Neuronal stem cell (in vitro differentiated cells): ENCODE measurements around the gene MLXIPL.
A peak's percentile ranks its signal among the peaks of the same experiment; 100 is the strongest.
"Not testable (repeated sequence)": the region's sequence is repeated elsewhere in the genome, so short reads cannot be mapped to it uniquely, and the experiment has no call there.

Source experiments
- DNase-seq: peaks from one replicate; pipeline ENCODE4 v3.0.0-alpha.2; 2013; ENCODE audit warnings: low spot score
- H2AFZ ChIP-seq: one replicate; pipeline ENCODE4 v1.6.1; 2013; ENCODE audit warnings: mild to moderate bottlenecking, low read length, inconsistent platforms
- H2AK5ac ChIP-seq: 2 replicates; pipeline ENCODE4 v1.6.1; 2013; ENCODE audit warnings: low read depth, mild to moderate bottlenecking, inconsistent platforms, low read length, moderate library complexity, mixed read lengths
- H2BK120ac ChIP-seq: 2 replicates; pipeline ENCODE4 v1.6.1; 2013; ENCODE audit warnings: low read depth, mild to moderate bottlenecking, inconsistent platforms, low read length, moderate library complexity, mixed read lengths
- H2BK12ac ChIP-seq: one replicate; pipeline ENCODE4 v1.6.1; 2013; ENCODE audit warnings: low read length, inconsistent platforms
- H2BK15ac ChIP-seq: 2 replicates; pipeline ENCODE4 v1.6.1; 2013; ENCODE audit warnings: mild to moderate bottlenecking, low read length, inconsistent platforms, mixed read lengths
- H2BK5ac ChIP-seq: one replicate; pipeline ENCODE4 v1.6.1; 2013; ENCODE audit warnings: inconsistent platforms, mild to moderate bottlenecking, low read length, moderate library complexity
- H3K14ac ChIP-seq: one replicate; pipeline ENCODE4 v1.6.1; 2013; ENCODE audit warnings: low read length, inconsistent platforms
- H3K18ac ChIP-seq: 2 replicates; pipeline ENCODE4 v1.6.1; 2013; ENCODE audit warnings: low read length, inconsistent platforms
- H3K23ac ChIP-seq: 2 replicates; pipeline ENCODE4 v1.6.1; 2013; ENCODE audit warnings: low read depth, mild to moderate bottlenecking, mixed read lengths, low read length, inconsistent platforms; ENCODE audit not compliant: poor library complexity
- H3K27ac ChIP-seq: replicated peaks from 3 replicates; pipeline ENCODE4 v1.5.1; 2013; ENCODE audit warnings: low read length, inconsistent platforms
- H3K27me3 ChIP-seq, 3 experiments: 2 replicates each; pipeline ENCODE4 v1.6.1; 2013; ENCODE audit warnings: low read length in 3 of 3, mild to moderate bottlenecking in 2 of 3, inconsistent platforms in 1 of 3, low read depth in 1 of 3, mixed read lengths in 1 of 3, moderate library complexity in 1 of 3; ENCODE audit not compliant: control insufficient read depth in 3 of 3, insufficient read depth in 3 of 3
- H3K36me3 ChIP-seq, 2 donors: replicated peaks in 1 of 2; 2 replicates each; pipeline ENCODE4 v1.6.1; 2013; ENCODE audit warnings: low read length in 2 of 2; ENCODE audit not compliant: control insufficient read depth in 2 of 2, insufficient read depth in 2 of 2
- H3K4ac ChIP-seq: 2 replicates; pipeline ENCODE4 v1.6.1; 2013; ENCODE audit warnings: inconsistent platforms, mild to moderate bottlenecking, low read length, moderate library complexity
- H3K4me1 ChIP-seq, 2 donors: 1 replicate in 1 of 2; 2 replicates in 1 of 2; pipeline ENCODE4 v1.6.1; 2013; ENCODE audit warnings: low read length in 2 of 2, low read depth in 1 of 2; ENCODE audit not compliant: control insufficient read depth in 2 of 2, insufficient read depth in 1 of 2
- H3K4me2 ChIP-seq: one replicate; pipeline ENCODE4 v1.6.1; 2013; ENCODE audit warnings: mild to moderate bottlenecking, low read length, inconsistent platforms; ENCODE audit not compliant: insufficient read depth, poor library complexity, severe bottlenecking
- H3K4me3 ChIP-seq, 2 donors: 2 replicates each; pipeline ENCODE4 v1.5.1; 2013; ENCODE audit warnings: low read length in 2 of 2, mild to moderate bottlenecking in 2 of 2, inconsistent platforms in 1 of 2, moderate library complexity in 1 of 2
- H3K79me1 ChIP-seq: one replicate; pipeline ENCODE4 v1.6.1; 2013; ENCODE audit warnings: low read depth, mild to moderate bottlenecking, inconsistent platforms, low read length, moderate library complexity
- H3K9ac ChIP-seq: one replicate; pipeline ENCODE4 v1.6.1; 2013; ENCODE audit warnings: mild to moderate bottlenecking, low read depth, low read length, inconsistent platforms; ENCODE audit not compliant: poor library complexity
- H3K9me3 ChIP-seq, 2 donors: replicated peaks in 1 of 2; 2 replicates each; pipeline versions ENCODE3 to v1.6.1; 2013; ENCODE audit warnings: low read length in 2 of 2, mild to moderate bottlenecking in 2 of 2, inconsistent platforms in 1 of 2, low read depth in 1 of 2, mixed read lengths in 1 of 2, moderate library complexity in 1 of 2; ENCODE audit not compliant: control insufficient read depth in 2 of 2, insufficient read depth in 1 of 2
- H4K8ac ChIP-seq: one replicate; pipeline ENCODE4 v1.6.1; 2013; ENCODE audit warnings: low read depth, mild to moderate bottlenecking, inconsistent platforms, low read length, moderate library complexity
- H4K91ac ChIP-seq: one replicate; pipeline ENCODE4 v1.6.1; 2013; ENCODE audit warnings: low read length, low read depth, mild to moderate bottlenecking, inconsistent platforms; ENCODE audit not compliant: poor library complexity
- WGBS, 2 donors: extraction: QIAGEN DNeasy Blood & Tissue Kit; methylation state at CpG; one replicate each; pipeline ENCODE4 v1.1.7; 2013; ENCODE audit warnings: missing lambda C conversion rate in 2 of 2, mixed read lengths in 1 of 2; ENCODE audit not compliant: insufficient read length in 2 of 2, insufficient replicate concordance in 1 of 2; ENCODE audit errors: extremely low coverage in 2 of 2; 5-methylcytosine and 5-hydroxymethylcytosine counted together

MLXIPL gene

DNA sequence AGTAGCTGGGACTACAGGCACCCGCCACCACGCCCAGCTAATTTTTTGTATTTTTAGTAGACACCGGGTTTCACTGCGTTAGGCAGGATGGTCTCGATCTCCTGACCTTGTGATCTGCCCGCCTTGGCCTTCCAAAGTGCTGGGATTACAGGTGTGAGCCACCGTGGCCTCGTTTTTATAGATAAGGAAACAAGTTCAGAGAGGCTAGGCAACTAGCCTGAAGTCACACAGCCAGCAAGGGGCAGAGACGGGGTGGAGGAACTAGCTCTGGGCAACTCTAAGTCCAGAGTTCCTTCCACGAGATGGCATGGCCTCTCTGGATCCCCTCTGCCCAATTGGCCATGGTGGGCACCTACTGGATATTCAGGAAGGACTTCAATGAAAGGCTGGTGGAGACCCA lies 9.4 kb downstream of the MLXIPL start:
- not testable (repeated sequence) for H3K14ac ChIP-seq, H3K4me1 ChIP-seq, H3K27ac ChIP-seq, H2BK12ac ChIP-seq, H3K9me3 ChIP-seq, H3K4ac ChIP-seq, H3K23ac ChIP-seq, H2BK5ac ChIP-seq, H3K79me1 ChIP-seq, H3K36me3 ChIP-seq, H3K18ac ChIP-seq, H2BK120ac ChIP-seq, H3K4me2 ChIP-seq, H2BK15ac ChIP-seq, H4K8ac ChIP-seq, H3K9ac ChIP-seq, H2AK5ac ChIP-seq, H2AFZ ChIP-seq, H4K91ac ChIP-seq, DNase-seq, H3K4me3 ChIP-seq
- peaks cover 0 to 18% (median 2%) of the 10 kb centered on the region in 3 experiments for H3K27me3 ChIP-seq
- no CpG with 5 or more reads among the region's 10 CpGs for WGBS, 2 donors

DNA sequence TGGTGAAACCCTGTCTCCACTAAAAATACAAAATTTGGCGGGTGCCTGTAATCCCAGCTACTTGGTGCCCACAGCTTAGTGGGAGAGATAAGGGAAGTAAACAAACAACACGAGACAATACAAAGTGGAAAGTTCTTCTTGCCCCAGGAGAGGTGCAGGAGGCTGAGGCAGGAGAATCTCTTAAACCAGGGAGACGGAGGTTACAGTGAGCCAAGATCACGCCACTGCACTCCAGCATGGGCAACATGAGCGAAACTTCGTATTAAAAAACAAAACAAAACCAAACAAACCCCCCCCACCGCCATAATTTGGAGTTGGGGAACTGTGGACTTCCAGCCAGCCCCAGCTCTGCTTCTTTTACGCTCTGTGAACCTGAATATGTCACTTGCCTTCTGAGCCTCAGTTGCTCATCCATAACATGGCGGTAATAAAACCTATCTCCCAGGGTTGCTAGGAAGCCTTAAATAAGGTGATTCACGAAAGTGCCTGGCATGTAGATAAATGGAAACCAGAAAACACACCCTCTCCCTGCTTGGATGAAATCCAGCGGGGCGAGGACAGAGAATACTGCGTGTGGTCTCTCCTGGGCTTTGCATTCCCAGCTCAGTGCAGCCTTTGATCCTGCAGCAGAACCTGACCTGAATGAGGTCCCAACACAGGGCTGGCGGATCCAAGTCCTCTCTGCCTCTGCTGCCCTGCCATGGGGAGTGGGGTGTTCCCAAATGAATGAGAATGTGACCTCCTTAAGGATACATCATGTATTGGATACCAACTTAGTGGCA lies 10.2 kb downstream of the MLXIPL start:
- H3K36me3 ChIP-seq: no peaks in the 10 kb centered on the region
- H3K4ac ChIP-seq: no peak overlapping the region
- no peak overlapping the region for H2AK5ac ChIP-seq
- H2BK12ac ChIP-seq: no peak overlapping the region
- peaks cover 0 to 16% (median 2%) of the 10 kb centered on the region in 3 experiments for H3K27me3 ChIP-seq
- H3K23ac ChIP-seq: no peak overlapping the region
- H4K8ac ChIP-seq: no peak overlapping the region
- no peak overlapping the region for H2AFZ ChIP-seq
- H2BK15ac ChIP-seq: no peak overlapping the region
- peaks cover 4% of the 10 kb centered on the region for H3K79me1 ChIP-seq
- no peak overlapping the region for H2BK5ac ChIP-seq
- H3K4me2 ChIP-seq: no peak overlapping the region
- no peak overlapping the region for H3K27ac ChIP-seq
- no peaks in the 10 kb centered on the region for H3K4me1 ChIP-seq
- H3K18ac ChIP-seq: no peak overlapping the region
- H3K4me3 ChIP-seq: no peak overlapping the region
- no peak for DNase-seq
- H3K9ac ChIP-seq: peak overlapping the region; percentile 78
- H3K9me3 ChIP-seq: no peaks in the 10 kb centered on the region
- H4K91ac ChIP-seq: no peak overlapping the region
- no peak overlapping the region for H3K14ac ChIP-seq
- no CpG with 5 or more reads among the region's 14 CpGs for WGBS, 2 donors
- H2BK120ac ChIP-seq: no peak overlapping the region

DNA sequence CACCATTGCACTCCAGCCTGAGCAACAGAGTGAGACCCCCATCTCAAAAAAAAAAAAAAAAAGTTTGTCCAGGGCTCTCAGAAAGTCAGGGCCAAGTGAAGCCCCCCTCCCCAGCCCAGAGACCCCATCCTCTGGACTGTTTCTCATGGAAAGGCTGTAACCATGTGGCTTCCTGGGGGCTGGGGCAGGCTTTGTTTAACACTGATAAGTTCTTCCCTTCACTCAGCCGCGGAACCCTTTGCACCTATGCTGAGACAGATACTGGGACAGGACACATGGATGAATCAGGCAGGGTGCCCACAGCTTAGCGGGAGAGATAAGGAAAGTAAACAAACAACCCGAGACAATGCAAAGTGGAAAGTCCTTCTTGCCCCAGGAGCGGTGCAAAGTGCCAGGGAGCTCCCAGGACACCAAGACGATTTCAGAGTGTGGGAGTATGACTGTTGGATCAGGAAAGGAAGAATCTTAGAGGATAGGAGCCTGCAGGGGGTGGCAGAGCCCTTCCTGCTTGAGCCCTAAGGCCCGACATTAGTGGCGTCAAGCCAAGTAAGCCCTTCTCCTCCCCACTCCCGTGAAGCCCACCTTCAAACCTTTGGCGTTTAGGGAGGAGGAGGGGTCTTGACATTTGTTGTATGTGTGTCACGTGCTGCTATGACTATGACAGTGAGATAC lies 11.6 kb downstream of the MLXIPL start:
- Histone ChIP-seq H2AFZ (peak overlapping the region; percentile 46), H2BK12ac (no peak overlapping the region), H3K4ac (no peak overlapping the region), H2BK120ac (no peak overlapping the region), H3K9me3 (no peaks in the 10 kb centered on the region), H3K27ac (no peak overlapping the region), H3K23ac (no peak overlapping the region), H4K8ac (no peak overlapping the region), H3K36me3 (no peaks in the 10 kb centered on the region), H2BK15ac (no peak overlapping the region), H3K9ac (no peak overlapping the region), H3K18ac (no peak overlapping the region), H3K4me3 (no peak overlapping the region), H3K4me2 (no peak overlapping the region), H3K14ac (no peak overlapping the region), H3K79me1 (peaks cover 4% of the 10 kb centered on the region), H3K4me1 (no peaks in the 10 kb centered on the region), H3K27me3 (peaks cover 0 to 14% (median 2%) of the 10 kb centered on the region in 3 experiments), H2AK5ac (no peak overlapping the region), H2BK5ac (no peak overlapping the region), H4K91ac (no peak overlapping the region)
- no CpG with 5 or more reads among the region's 11 CpGs for WGBS, 2 donors
- no peak for DNase-seq

DNA sequence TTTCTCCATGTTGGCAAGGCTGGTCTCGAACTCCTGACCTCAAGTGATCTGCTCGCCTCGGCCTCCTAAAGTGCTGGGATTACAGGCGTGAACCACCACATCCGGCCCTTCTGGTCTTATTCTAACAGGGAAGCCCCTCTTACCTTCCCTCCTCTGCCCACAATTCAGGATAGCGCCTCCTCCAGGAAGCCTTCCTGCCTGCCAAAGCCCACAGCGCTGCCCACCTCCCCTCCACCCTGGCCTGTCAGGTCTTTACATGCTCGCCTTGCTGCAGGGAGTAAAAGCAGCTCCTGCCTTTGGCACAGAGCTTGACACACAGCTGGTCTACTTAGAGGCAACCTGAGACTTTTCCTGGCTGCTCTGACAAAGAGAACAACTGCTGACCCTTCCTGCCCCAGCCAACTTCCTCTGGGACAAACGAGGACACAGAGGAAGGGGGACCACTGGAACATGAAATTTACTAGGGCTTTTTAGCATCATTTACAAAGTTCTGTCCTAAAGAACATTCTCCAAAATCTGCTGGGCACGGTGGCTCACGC lies 13.2 kb downstream of the MLXIPL start:
- Histone ChIP-seq H3K4me3 (no peak overlapping the region), H3K4ac (no peak overlapping the region), H3K4me1 (peaks cover 0 to 2% of the 10 kb centered on the region in 2 donors), H3K18ac (no peak overlapping the region), H2AK5ac (no peak overlapping the region), H3K9ac (no peak overlapping the region), H2BK15ac (no peak overlapping the region), H4K8ac (no peak overlapping the region), H2BK120ac (no peak overlapping the region), H2BK5ac (no peak overlapping the region), H2BK12ac (no peak overlapping the region), H3K79me1 (peaks cover 4% of the 10 kb centered on the region), H3K4me2 (no peak overlapping the region), H3K14ac (no peak overlapping the region), H4K91ac (no peak overlapping the region), H3K27me3 (peaks cover 0 to 19% (median 0%) of the 10 kb centered on the region in 3 experiments), H3K36me3 (no peaks in the 10 kb centered on the region), H3K27ac (no peak overlapping the region), H2AFZ (no peak overlapping the region), H3K23ac (no peak overlapping the region), H3K9me3 (no peaks in the 10 kb centered on the region)
- no peak for DNase-seq
- no CpG with 5 or more reads among the region's 11 CpGs for WGBS, 2 donors
